Measurements from ENCODE around the gene ZYX. TPM values are rescaled to one million over a fixed set of nuclear protein-coding genes. Genes with fewer than 3 reads are reported as not detected.
A peak's percentile ranks its signal among the peaks of the same experiment; 100 is the strongest.

Gene ZYX
- total RNA-seq, 1 donor from 2014 or later = 412 TPM

DNA sequence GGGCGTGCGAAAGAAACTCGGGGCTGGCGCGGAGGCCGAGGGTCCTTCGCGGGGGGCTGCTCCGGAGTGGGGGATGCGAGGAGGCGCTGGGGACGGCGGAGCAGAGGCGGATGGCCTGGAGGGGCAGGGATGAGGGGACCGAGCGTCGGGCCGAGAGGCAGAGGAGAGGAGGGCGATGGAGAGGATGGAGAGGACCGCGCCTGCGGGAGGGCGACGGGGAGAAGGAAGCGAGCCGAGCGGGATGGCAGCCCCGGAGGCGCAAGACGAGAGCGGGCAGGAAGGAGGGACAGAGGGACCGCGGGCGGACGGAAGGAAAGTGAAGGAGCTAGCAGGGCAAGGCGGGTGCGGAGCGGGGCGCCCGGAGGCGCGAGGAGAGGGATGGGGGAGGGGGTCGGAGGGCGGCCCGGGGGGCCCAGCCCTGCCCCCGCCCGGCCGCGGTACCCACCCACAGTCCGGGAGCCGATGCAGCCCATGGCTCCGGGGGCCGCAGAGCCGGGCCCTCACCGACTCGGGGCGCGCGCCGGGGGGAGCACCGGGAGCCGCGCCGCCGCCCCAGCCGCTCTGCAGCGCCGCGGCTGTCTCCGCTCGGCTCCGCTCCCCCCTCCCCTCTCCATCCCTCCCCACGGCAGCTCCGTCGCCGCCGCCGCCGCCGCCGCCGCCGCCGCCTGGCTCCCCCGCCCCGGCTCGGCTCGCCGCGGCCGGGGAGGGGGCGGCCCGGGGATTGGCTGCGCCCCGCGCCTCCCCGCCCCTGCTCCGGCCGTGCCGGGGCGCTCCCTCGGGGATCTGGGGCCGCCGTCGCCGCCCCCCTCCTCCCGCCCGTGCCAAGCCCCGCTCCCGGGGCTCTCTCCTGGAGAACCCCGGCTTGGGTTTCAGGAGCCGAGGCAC lies 18.8 kb upstream of the ZYX start, which contains the start of gene FAM131B:
Gene FAM131B (minus strand): TSS at position 583 of the 885 bp plus-strand sequence. CDS start 110 bp downstream, at position 473.
- Mint-ChIP-seq H3K9me3 (ENCODE audit: unreplicated experiment) (no peaks in the 10 kb centered on the region), H3K4me3 (ENCODE audit: unreplicated experiment) (peak within 1 kb of the TSS; percentile 92), H3K27me3 (ENCODE audit: unreplicated experiment) (peaks cover 33% of the 10 kb centered on the region), H3K4me1 (ENCODE audit: unreplicated experiment) (peaks cover 14% of the 10 kb centered on the region), H3K27ac (ENCODE audit: unreplicated experiment) (peak within 1 kb of the TSS; percentile 32), H3K36me3 (ENCODE audit: unreplicated experiment) (peaks cover 10% of the 10 kb centered on the region)
- no peak for DNase-seq (ENCODE audit: extremely low spot score, unreplicated experiment)
- TF ChIP-seq, protein P1, sequence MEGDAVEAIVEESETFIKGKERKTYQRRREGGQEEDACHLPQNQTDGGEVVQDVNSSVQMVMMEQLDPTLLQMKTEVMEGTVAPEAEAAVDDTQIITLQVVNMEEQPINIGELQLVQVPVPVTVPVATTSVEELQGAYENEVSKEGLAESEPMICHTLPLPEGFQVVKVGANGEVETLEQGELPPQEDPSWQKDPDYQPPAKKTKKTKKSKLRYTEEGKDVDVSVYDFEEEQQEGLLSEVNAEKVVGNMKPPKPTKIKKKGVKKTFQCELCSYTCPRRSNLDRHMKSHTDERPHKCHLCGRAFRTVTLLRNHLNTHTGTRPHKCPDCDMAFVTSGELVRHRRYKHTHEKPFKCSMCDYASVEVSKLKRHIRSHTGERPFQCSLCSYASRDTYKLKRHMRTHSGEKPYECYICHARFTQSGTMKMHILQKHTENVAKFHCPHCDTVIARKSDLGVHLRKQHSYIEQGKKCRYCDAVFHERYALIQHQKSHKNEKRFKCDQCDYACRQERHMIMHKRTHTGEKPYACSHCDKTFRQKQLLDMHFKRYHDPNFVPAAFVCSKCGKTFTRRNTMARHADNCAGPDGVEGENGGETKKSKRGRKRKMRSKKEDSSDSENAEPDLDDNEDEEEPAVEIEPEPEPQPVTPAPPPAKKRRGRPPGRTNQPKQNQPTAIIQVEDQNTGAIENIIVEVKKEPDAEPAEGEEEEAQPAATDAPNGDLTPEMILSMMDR (IDR thresholded peaks at IDR 0.05) = no peak

DNA sequence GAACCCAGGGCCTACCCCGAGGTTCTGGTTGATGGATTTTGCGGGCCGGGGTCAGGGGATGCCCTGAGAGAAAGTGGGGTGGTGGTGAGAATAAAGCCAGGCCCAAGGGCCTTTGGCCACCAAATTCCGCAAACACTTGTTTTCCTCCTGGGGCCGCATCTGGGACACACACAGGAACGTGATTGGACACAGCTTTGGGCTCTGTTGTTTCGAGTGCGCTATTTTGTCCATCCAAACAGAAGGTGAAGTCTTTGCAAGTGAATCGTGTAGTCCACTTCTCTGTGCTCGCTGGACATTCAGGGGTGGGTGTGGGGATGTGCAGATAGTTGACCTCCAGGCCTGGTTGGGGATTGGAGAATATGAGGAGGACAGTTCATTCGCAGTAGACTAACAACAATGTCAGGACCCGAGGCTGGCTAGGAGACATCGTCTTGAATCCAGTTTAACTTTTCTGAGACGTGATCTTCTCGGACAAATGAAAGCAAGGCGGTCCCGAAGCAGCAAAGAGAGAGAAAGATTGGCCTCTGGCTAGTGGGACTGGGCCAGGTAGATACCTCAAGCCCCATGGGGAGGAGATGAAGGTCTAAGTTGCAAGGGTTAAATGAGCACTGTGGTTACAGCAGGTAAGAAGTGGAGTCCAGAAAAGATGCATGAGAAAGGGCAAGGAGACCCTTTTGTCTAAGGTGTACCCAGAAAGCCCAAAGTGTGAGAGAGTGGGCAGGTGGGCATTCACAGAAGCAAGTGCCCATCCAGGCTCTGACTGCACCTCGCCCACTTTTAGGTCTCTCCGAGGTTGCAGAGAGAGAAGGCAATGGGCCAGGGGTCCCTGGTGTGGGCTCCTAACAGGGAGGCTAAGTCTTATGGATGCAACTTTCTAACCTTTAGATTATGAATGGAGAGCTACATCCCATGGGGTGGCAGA lies 17.9 kb upstream of the ZYX start:
- peak overlapping the region; percentile 70 for H3K4me3 Mint-ChIP-seq (ENCODE audit: unreplicated experiment)
- no peak overlapping the region for H3K27ac Mint-ChIP-seq (ENCODE audit: unreplicated experiment)
- no peak for DNase-seq (ENCODE audit: extremely low spot score, unreplicated experiment)
- peaks cover 7% of the 10 kb centered on the region for H3K36me3 Mint-ChIP-seq (ENCODE audit: unreplicated experiment)
- H3K27me3 Mint-ChIP-seq (ENCODE audit: unreplicated experiment) = peaks cover 33% of the 10 kb centered on the region
- TF ChIP-seq, protein P1 (IDR thresholded peaks at IDR 0.05) = no peak
- H3K4me1 Mint-ChIP-seq (ENCODE audit: unreplicated experiment) = peaks cover 17% of the 10 kb centered on the region
- no peaks in the 10 kb centered on the region for H3K9me3 Mint-ChIP-seq (ENCODE audit: unreplicated experiment)

DNA sequence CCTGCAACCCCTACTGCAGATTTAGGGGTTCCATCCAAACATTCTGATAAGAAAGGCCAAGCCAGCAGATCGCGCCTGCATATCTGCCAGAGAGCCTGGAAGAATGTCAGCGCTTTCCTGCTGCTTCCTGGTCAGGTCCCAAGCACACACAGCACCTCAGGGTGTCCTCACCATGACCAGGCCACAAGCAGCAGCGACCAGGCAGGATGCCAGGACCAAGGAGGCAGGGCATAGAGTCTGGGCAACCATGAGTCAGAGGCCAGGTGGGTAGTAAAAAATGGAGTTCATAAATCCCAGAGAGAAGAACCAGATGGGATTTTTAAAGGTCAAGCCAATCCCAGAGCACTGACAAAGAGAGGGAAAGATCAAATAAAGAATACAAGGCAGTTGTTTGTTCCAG lies 13.2 kb upstream of the ZYX start:
- Mint-ChIP-seq H3K4me1 (ENCODE audit: unreplicated experiment) (peaks cover 19% of the 10 kb centered on the region), H3K36me3 (ENCODE audit: unreplicated experiment) (no peaks in the 10 kb centered on the region), H3K27me3 (ENCODE audit: unreplicated experiment) (peaks cover 24% of the 10 kb centered on the region), H3K9me3 (ENCODE audit: unreplicated experiment) (no peaks in the 10 kb centered on the region), H3K4me3 (ENCODE audit: unreplicated experiment) (no peak overlapping the region), H3K27ac (ENCODE audit: unreplicated experiment) (no peak overlapping the region)
- no peak for DNase-seq (ENCODE audit: extremely low spot score, unreplicated experiment)
- TF ChIP-seq, protein P1 (IDR thresholded peaks at IDR 0.05) = no peak

DNA sequence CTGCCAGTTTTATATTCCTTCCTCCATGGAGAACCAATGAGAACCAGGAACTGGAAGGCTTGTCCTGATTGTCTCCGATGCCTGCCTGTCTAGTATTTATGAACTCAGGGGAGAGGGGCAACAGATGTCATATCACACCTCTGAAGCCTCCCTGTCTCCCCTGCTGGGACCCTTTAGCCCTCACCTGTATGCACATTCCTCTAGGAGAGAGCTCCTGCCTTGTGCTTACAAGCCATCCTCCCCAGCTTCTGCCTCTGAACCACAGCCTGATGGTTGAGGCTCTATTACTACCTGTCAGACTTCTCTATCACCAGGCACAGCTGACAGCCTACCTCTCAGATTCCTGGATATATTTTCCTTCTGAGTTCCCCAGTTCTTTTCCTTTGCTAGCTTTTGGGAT lies 12.8 kb upstream of the ZYX start:
- Mint-ChIP-seq H3K27me3 (ENCODE audit: unreplicated experiment) (peaks cover 20% of the 10 kb centered on the region), H3K36me3 (ENCODE audit: unreplicated experiment) (no peaks in the 10 kb centered on the region)

More for the DNA sequence above, 12.8 kb upstream of the ZYX start:
- TF ChIP-seq, protein P1 (IDR thresholded peaks at IDR 0.05) = no peak
- H3K9me3 Mint-ChIP-seq (ENCODE audit: unreplicated experiment) = no peaks in the 10 kb centered on the region
- peaks cover 16% of the 10 kb centered on the region for H3K4me1 Mint-ChIP-seq (ENCODE audit: unreplicated experiment)
- no peak overlapping the region for H3K4me3 Mint-ChIP-seq (ENCODE audit: unreplicated experiment)
- no peak for DNase-seq (ENCODE audit: extremely low spot score, unreplicated experiment)
- no peak overlapping the region for H3K27ac Mint-ChIP-seq (ENCODE audit: unreplicated experiment)
